Stomach (tissue), 9 donors: ENCODE measurements around the gene KDM5A. TPM values are rescaled to one million over a fixed set of nuclear protein-coding genes. Genes with fewer than 3 reads are reported as not detected.

Source experiments
- DNase-seq, 2 donors: peaks; one replicate each; pipeline versions ENCODE4 v3.0.0 to v3.0.0-alpha.2; 2013 to 2019
- H3K27ac ChIP-seq, 5 donors: fragments of 200-600 bp in 4 of 5; sonication (generic) in 4 of 5; one replicate each; pipeline ENCODE4 v1.5.1; 2013 to 2019; ENCODE audit warnings: mild to moderate bottlenecking in 1 of 5, moderate library complexity in 1 of 5
- H3K27me3 ChIP-seq, 3 donors: fragments of 200-600 bp; sonication (generic); one replicate each; pipeline ENCODE4 v1.5.1; 2017 to 2019; ENCODE audit warnings: mixed run types in 1 of 3
- H3K36me3 ChIP-seq, 4 donors: fragments of 200-600 bp; sonication (generic); 1 replicate in 3 of 4; 2 replicates in 1 of 4; pipeline ENCODE4 v1.5.1; 2016 to 2019
- H3K4me1 ChIP-seq, 4 donors: fragments of 200-600 bp; sonication (generic); one replicate each; pipeline ENCODE4 v1.5.1; 2016 to 2019
- H3K4me3 ChIP-seq, 4 donors: fragments of 200-600 bp; sonication (generic) in 3 of 4; one replicate each; pipeline ENCODE4 v1.5.1; 2016 to 2019; ENCODE audit warnings: mild to moderate bottlenecking in 1 of 4
- H3K9me3 ChIP-seq, 4 donors: fragments of 200-600 bp; sonication (generic); one replicate each; pipeline ENCODE4 v1.5.1; 2016 to 2019
- CTCF ChIP-seq, 7 experiments: fragments of 450-650 bp in 4 of 7; fragments of 200-600 bp in 3 of 7; sonication (generic) in 3 of 7; IDR thresholded peaks; one replicate each; pipeline ENCODE4 v1.5.1; 2016 to 2019; ENCODE audit warnings: antibody characterized with exemption in 7 of 7, control low read depth in 2 of 7, mild to moderate bottlenecking in 1 of 7
- EP300 ChIP-seq: sonication (generic); formaldehyde crosslinking; IDR thresholded peaks from one replicate; pipeline ENCODE4 v1.6.1; 2017; ENCODE audit warnings: antibody characterized with exemption
- POLR2A ChIP-seq, 4 donors: fragments of 450-650 bp; IDR thresholded peaks; one replicate each; pipeline ENCODE4 v1.6.1; 2016; ENCODE audit warnings: antibody characterized with exemption in 4 of 4, control low read depth in 2 of 4, mild to moderate bottlenecking in 1 of 4, moderate library complexity in 1 of 4
- POLR2AphosphoS5 ChIP-seq, 3 donors: sonication (generic); formaldehyde crosslinking; IDR thresholded peaks; one replicate each; pipeline ENCODE4 v1.6.1; 2016; ENCODE audit warnings: antibody characterized with exemption in 3 of 3
- WGBS, 5 donors: extraction: QIAGEN DNeasy Blood & Tissue Kit in 3 of 5; methylation state at CpG; one replicate each; pipeline versions ENCODE4 v1.1.5 to v1.1.7; 2013 to 2018; 5-methylcytosine and 5-hydroxymethylcytosine counted together
- intact Hi-C: fragments of 100-400 bp; cut with DNase I; formaldehyde crosslinking; loops from one replicate; pipeline ENCODE4 v1.15.1; 2023; ENCODE audit warnings: low total_unique reads
- polyA plus RNA-seq, 3 donors: library from polyadenylated mRNA; stranded (reverse); fragments of 200-250 nt; gene quantifications; one replicate each; pipeline ENCODE4 v1.2.3, GENCODE V29; 2013
- total RNA-seq, 5 donors: library from RNA; depleted of rRNA; stranded (reverse); fragments of >200 nt; gene quantifications; one replicate each; pipeline versions ENCODE4 v1.1.0 to v1.2.3, GENCODE V29; 2014 to 2016
- donor health status: healthy with polysubstance abuse.
- donor health status: Bipolar disorder and iron deficiency.
- donor health status: healthy.

The KDM5A gene
- total and polyA plus RNA-seq, 8 donors, result 3.2 to 178 (median 67.5) TPM

GRCh38 chr12:288687-289086 lies 100.4 kb downstream of the KDM5A start:
- DNase-seq, result peak; percentile 45 to 55
- Histone ChIP-seq H3K36me3 (peaks cover 34 to 79% (median 64%) of the 10 kb centered on the region in 4 donors), H3K9me3 (no peaks in the 10 kb centered on the region), H3K27ac (no peak overlapping the region), H3K27me3 (no peaks in the 10 kb centered on the region), H3K4me1 (peaks cover 0 to 14% (median 3%) of the 10 kb centered on the region in 4 donors), H3K4me3 (no peak overlapping the region)
- intact Hi-C loops, result no loop called here
- TF ChIP-seq POLR2AphosphoS5 (IDR thresholded peaks at IDR 0.05) (peak in 1 of 3 donors; percentile 78), CTCF (IDR thresholded peaks at IDR 0.05) (no peak), EP300 (no peak), POLR2A (IDR thresholded peaks at IDR 0.05) (no peak)
- WGBS, 5 donors, result 22 to 51% (median 47%) methylated on average over 5 of the region's 5 CpGs

- Histone ChIP-seq H3K9me3 (no peaks in the 10 kb centered on the region), H3K27me3 (no peaks in the 10 kb centered on the region), H3K27ac (no peak overlapping the region), H3K4me1 (peaks cover 0 to 14% (median 3%) of the 10 kb centered on the region in 4 donors), H3K36me3 (peaks cover 27 to 77% (median 62%) of the 10 kb centered on the region in 4 donors), H3K4me3 (no peak overlapping the region)
- TF ChIP-seq POLR2AphosphoS5 (IDR thresholded peaks at IDR 0.05), result no peak
- no peak for TF ChIP-seq EP300
- TF ChIP-seq POLR2A (IDR thresholded peaks at IDR 0.05), result no peak
- TF ChIP-seq CTCF (IDR thresholded peaks at IDR 0.05), result no peak
- DNase-seq, result no peak
- 89 to 92% (median 90%) methylated on average over 5 of the region's 5 CpGs for WGBS, 5 donors
- intact Hi-C loops, result no loop called here
Measured at GRCh38 chr12:286531-287300, 102.4 kb downstream of the KDM5A start.

- WGBS, 5 donors, result 92 to 97% (median 94%) methylated on average over 5 of the region's 5 CpGs
- H3K27me3 ChIP-seq, result no peaks in the 10 kb centered on the region
- H3K27ac ChIP-seq, result no peak overlapping the region
- peaks cover 11 to 33% (median 29%) of the 10 kb centered on the region in 4 donors for H3K36me3 ChIP-seq
- TF ChIP-seq POLR2A (IDR thresholded peaks at IDR 0.05) (no peak), EP300 (no peak), POLR2AphosphoS5 (IDR thresholded peaks at IDR 0.05) (no peak), CTCF (IDR thresholded peaks at IDR 0.05) (no peak)
- H3K9me3 ChIP-seq, result no peaks in the 10 kb centered on the region
- intact Hi-C loops, result no loop called here
- no peaks in the 10 kb centered on the region for H3K4me1 ChIP-seq
- DNase-seq, result no peak
- H3K4me3 ChIP-seq, result no peak overlapping the region
Measured at GRCh38 chr12:278046-278445, 111.1 kb downstream of the KDM5A start.

DNA sequence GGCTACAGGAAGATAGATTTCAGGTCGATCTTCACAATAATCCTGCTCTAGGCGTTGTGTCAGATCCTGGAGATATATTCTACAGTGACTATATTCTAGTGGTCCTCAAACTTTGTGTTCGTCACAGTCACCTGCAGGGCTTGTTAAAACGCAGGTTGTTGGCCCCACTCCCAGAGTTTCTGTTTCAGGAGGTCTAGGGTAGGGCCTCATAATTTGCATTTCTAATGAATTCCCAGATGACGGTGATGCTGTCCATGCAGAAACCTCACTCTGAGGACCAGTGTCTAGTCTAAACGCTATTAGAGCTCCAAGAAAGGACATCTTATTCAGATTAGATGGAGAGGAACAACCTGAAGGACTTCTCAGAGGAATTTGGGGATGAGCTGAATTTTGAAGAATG lies 113.3 kb downstream of the KDM5A start:
- DNase-seq, result no peak
- TF ChIP-seq EP300 (no peak), POLR2A (IDR thresholded peaks at IDR 0.05) (no peak), CTCF (IDR thresholded peaks at IDR 0.05) (no peak), POLR2AphosphoS5 (IDR thresholded peaks at IDR 0.05) (no peak)
- Histone ChIP-seq H3K4me1 (peaks cover 0 to 10% (median 0%) of the 10 kb centered on the region in 4 donors), H3K4me3 (no peak overlapping the region), H3K36me3 (peaks cover 0 to 20% (median 16%) of the 10 kb centered on the region in 4 donors), H3K27me3 (no peaks in the 10 kb centered on the region), H3K9me3 (no peaks in the 10 kb centered on the region), H3K27ac (no peak overlapping the region)
- intact Hi-C loops, result no loop called here
- 83 to 86% (median 85%) methylated on average over 6 of the region's 6 CpGs for WGBS, 5 donors
